H9 (cell line): ENCODE data around the gene DNAJC15. TPM values are rescaled to one million over a fixed set of nuclear protein-coding genes. Genes with fewer than 3 reads are reported as not detected.

ENCODE experiments used
- DNase-seq: peaks from one replicate; pipeline ENCODE4 v3.0.0-alpha.2; 2017
- H2AFZ ChIP-seq: one replicate; pipeline ENCODE4 v1.6.1; 2013; ENCODE audit warnings: mild to moderate bottlenecking, low read length, control low read depth, moderate library complexity
- H2AK5ac ChIP-seq: 2 replicates; pipeline ENCODE4 v1.6.1; 2013; ENCODE audit warnings: low read length, control low read depth, mixed read lengths; ENCODE audit not compliant: insufficient read length
- H2BK120ac ChIP-seq: one replicate; pipeline ENCODE4 v1.6.1; 2013; ENCODE audit warnings: low read depth, mild to moderate bottlenecking, low read length, control low read depth, inconsistent platforms; ENCODE audit not compliant: poor library complexity, severe bottlenecking
- H2BK12ac ChIP-seq: 2 replicates; pipeline ENCODE4 v1.6.1; 2013; ENCODE audit warnings: low read length, control low read depth, mixed read lengths, low read depth; ENCODE audit not compliant: insufficient read length
- H2BK15ac ChIP-seq: 2 replicates; pipeline ENCODE4 v1.6.1; 2013; ENCODE audit warnings: low read depth, low read length, control low read depth
- H2BK20ac ChIP-seq: one replicate; pipeline ENCODE4 v1.6.1; 2013; ENCODE audit warnings: low read depth, mild to moderate bottlenecking, low read length, control low read depth, inconsistent platforms; ENCODE audit not compliant: poor library complexity, severe bottlenecking
- H2BK5ac ChIP-seq: 2 replicates; pipeline ENCODE4 v1.6.1; 2013; ENCODE audit warnings: low read length, control low read depth, mixed read lengths; ENCODE audit not compliant: insufficient read length
- H3K14ac ChIP-seq: 2 replicates; pipeline ENCODE4 v1.6.1; 2013; ENCODE audit warnings: low read length, control low read depth; ENCODE audit not compliant: insufficient read depth
- H3K18ac ChIP-seq: 2 replicates; pipeline ENCODE4 v1.6.1; 2013; ENCODE audit warnings: low read depth, mild to moderate bottlenecking, mixed read lengths, low read length, control low read depth; ENCODE audit not compliant: insufficient read length
- H3K23ac ChIP-seq: 2 replicates; pipeline ENCODE4 v1.6.1; 2013; ENCODE audit warnings: low read length, control low read depth, mixed read lengths, low read depth; ENCODE audit not compliant: insufficient read length
- H3K23me2 ChIP-seq: 2 replicates; pipeline ENCODE4 v1.6.1; 2013; ENCODE audit warnings: low read depth, mild to moderate bottlenecking, mixed read lengths, low read length, control low read depth; ENCODE audit not compliant: insufficient read length, poor library complexity, severe bottlenecking
- H3K27ac ChIP-seq: 2 replicates; pipeline ENCODE4 v1.5.1; 2013; ENCODE audit warnings: low read length, control low read depth, mixed read lengths, low read depth; ENCODE audit not compliant: insufficient read length
- H3K27me3 ChIP-seq: 2 replicates; pipeline ENCODE4 v1.6.1; 2013; ENCODE audit warnings: low read length, control low read depth, inconsistent platforms; ENCODE audit not compliant: insufficient read depth
- H3K4ac ChIP-seq: 2 replicates; pipeline ENCODE4 v1.6.1; 2013; ENCODE audit warnings: low read depth, mild to moderate bottlenecking, control low read depth, inconsistent platforms, low read length, moderate library complexity
- H3K4me1 ChIP-seq: 2 replicates; pipeline ENCODE4 v1.6.1; 2013; ENCODE audit warnings: low read length, control low read depth, inconsistent platforms; ENCODE audit not compliant: insufficient read depth
- H3K4me2 ChIP-seq: 2 replicates; pipeline ENCODE4 v1.6.1; 2013; ENCODE audit warnings: low read length, control low read depth, mixed read lengths; ENCODE audit not compliant: insufficient read length, insufficient read depth
- H3K56ac ChIP-seq: 2 replicates; pipeline ENCODE4 v1.6.1; 2013; ENCODE audit warnings: low read depth, mild to moderate bottlenecking, mixed read lengths, low read length, control low read depth; ENCODE audit not compliant: insufficient read length
- H3K79me1 ChIP-seq: 2 replicates; pipeline ENCODE4 v1.6.1; 2013; ENCODE audit warnings: low read depth, mild to moderate bottlenecking, moderate library complexity, low read length, control low read depth, inconsistent platforms; ENCODE audit not compliant: insufficient read depth, poor library complexity, severe bottlenecking
- H3K79me2 ChIP-seq: 2 replicates; pipeline ENCODE4 v1.6.1; 2013; ENCODE audit warnings: low read length, control low read depth, inconsistent platforms; ENCODE audit not compliant: insufficient read depth
- H3K9ac ChIP-seq: 2 replicates; pipeline ENCODE4 v1.6.1; 2013; ENCODE audit warnings: low read length, control low read depth, mixed read lengths; ENCODE audit not compliant: insufficient read length; ENCODE audit errors: extremely low read depth
- H3K9me3 ChIP-seq: one replicate; pipeline ENCODE4 v1.6.1; 2013; ENCODE audit warnings: low read depth, low read length, inconsistent platforms; ENCODE audit not compliant: control insufficient read depth
- H3T11ph ChIP-seq: one replicate; pipeline ENCODE4 v1.6.1; 2013; ENCODE audit warnings: mild to moderate bottlenecking, low read length, control low read depth, inconsistent platforms
- H4K20me1 ChIP-seq: one replicate; pipeline ENCODE4 v1.6.1; 2013; ENCODE audit not compliant: control insufficient read depth, insufficient read length, insufficient read depth
- H4K5ac ChIP-seq: 2 replicates; pipeline ENCODE4 v1.6.1; 2013; ENCODE audit warnings: low read depth, mild to moderate bottlenecking, mixed read lengths, low read length, control low read depth; ENCODE audit not compliant: insufficient read length
- H4K8ac ChIP-seq: replicated peaks from 2 replicates; pipeline ENCODE4 v1.6.1; 2013; ENCODE audit warnings: low read length, control low read depth, mixed read lengths, low read depth; ENCODE audit not compliant: insufficient read length
- H4K91ac ChIP-seq: 2 replicates; pipeline ENCODE4 v1.6.1; 2013; ENCODE audit warnings: low read depth, mild to moderate bottlenecking, moderate library complexity, mixed read lengths, low read length, control low read depth; ENCODE audit not compliant: insufficient read length
- H3K27ac Mint-ChIP-seq, 3 experiments: 2 replicates in 2 of 3; 3 replicates in 1 of 3; pipeline ENCODE4 v1.8.0; 2020 to 2021; ENCODE audit warnings: mixed read lengths in 3 of 3, mild to moderate bottlenecking in 1 of 3, moderate library complexity in 1 of 3
- H3K27me3 Mint-ChIP-seq: 2 replicates; pipeline ENCODE4 v1.8.0; 2021; ENCODE audit warnings: low read depth, mild to moderate bottlenecking, moderate library complexity, mixed read lengths
- H3K36me3 Mint-ChIP-seq, 3 experiments: 2 replicates in 2 of 3; 3 replicates in 1 of 3; pipeline ENCODE4 v1.8.0; 2020 to 2021; ENCODE audit warnings: low read depth in 3 of 3, mixed read lengths in 3 of 3; ENCODE audit not compliant: insufficient read depth in 1 of 3
- H3K4me1 Mint-ChIP-seq, 2 experiments: 2 replicates each; pipeline ENCODE4 v1.8.0; 2020; ENCODE audit warnings: mixed read lengths in 2 of 2
- H3K4me3 Mint-ChIP-seq, 2 experiments: 2 replicates in 1 of 2; 3 replicates in 1 of 2; pipeline ENCODE4 v1.8.0; 2020 to 2021; ENCODE audit warnings: mild to moderate bottlenecking in 2 of 2, mixed read lengths in 2 of 2, moderate library complexity in 1 of 2
- H3K9me3 Mint-ChIP-seq, 2 experiments: 2 replicates in 1 of 2; 3 replicates in 1 of 2; pipeline ENCODE4 v1.8.0; 2020; ENCODE audit warnings: mild to moderate bottlenecking in 2 of 2, mixed read lengths in 2 of 2, moderate library complexity in 1 of 2
- WGBS: extraction: QIAGEN DNeasy Blood & Tissue Kit; methylation state at CpG from one replicate; pipeline ENCODE4 v1.1.7; 2013; ENCODE audit warnings: missing lambda C conversion rate, low lambda C conversion rate, mixed read lengths; ENCODE audit not compliant: insufficient read length; ENCODE audit errors: extremely low coverage; 5-methylcytosine and 5-hydroxymethylcytosine counted together
- total RNA-seq: library from RNA; stranded (reverse); gene quantifications from 2 replicates; pipeline ENCODE4 v1.2.1, GENCODE V29; 2021
- TF ChIP-seq, protein P1 (sequence below): fragments of 200-600 bp; sonication (generic); conservative IDR thresholded peaks from 3 replicates; pipeline ENCODE4 v1.8.0; 2021; ENCODE audit warnings: antibody characterized with exemption, mild to moderate bottlenecking

Gene DNAJC15
- total RNA-seq, 1 experiment from 2014 or later = 13.4 TPM

DNA sequence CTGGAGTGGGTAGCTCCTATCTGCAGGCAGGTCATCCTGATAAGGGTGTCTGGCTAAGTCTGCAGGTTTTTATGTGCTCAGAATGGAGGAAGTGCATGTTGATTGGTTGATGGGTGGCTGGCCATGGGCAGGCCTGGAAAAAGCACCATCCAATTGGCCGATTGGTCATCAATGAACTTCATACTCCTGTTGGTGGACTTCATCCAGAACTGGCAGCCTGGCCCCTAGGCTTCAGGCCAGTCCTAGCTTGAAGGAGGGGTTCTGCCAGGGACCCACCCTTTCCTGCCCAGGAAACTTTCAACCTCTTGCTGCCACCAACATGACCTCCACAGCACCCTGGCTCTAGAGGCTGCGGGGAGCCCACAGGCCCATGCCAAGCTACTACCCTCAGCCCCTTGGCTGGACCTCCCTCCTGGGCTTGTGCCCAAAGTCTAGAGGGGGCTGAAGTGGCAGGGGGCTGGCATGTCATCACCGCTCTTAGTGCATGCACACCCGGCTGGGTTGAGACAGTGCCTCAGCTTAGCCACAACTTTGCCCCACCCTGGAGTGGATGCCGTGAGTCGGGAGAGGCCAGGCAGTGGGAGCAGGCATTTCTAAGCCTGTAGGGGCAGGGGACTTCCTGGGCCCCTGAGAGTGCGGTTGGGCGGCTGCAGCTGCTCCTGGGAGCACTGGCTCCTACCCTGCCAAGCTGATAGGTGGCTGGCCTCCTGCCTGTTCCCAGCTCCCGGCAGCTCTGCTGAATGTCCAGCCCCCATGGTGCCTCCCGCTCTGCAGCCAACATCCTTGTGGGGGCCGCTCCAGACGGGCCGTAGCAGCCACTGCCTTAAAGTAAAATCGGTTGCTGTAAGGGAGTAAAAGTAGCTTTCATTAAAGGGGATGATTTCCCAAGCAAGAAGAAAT, 13.2 kb downstream of the DNAJC15 start:
- WGBS = no CpG with 5 or more reads among the region's 14 CpGs
- H4K8ac ChIP-seq = no peak overlapping the region
- H3K27ac ChIP-seq = no peak overlapping the region
- H3K14ac ChIP-seq = no peak overlapping the region
- no peak overlapping the region for H3K4me2 ChIP-seq
- H3K18ac ChIP-seq = no peak overlapping the region
- no peak overlapping the region for H2BK15ac ChIP-seq
- no peak overlapping the region for H4K91ac ChIP-seq
- no peaks in the 10 kb centered on the region; the same call in 1 of the 2 replicates for H3K4me1 ChIP-seq
- no peak overlapping the region for H2BK20ac ChIP-seq
- H2BK120ac ChIP-seq = no peak overlapping the region
- H2BK5ac ChIP-seq = no peak overlapping the region
- DNase-seq = peak; percentile 33
- no peaks in the 10 kb centered on the region for H4K20me1 ChIP-seq
- H3K9me3 ChIP-seq = no peaks in the 10 kb centered on the region
- H2BK12ac ChIP-seq = no peak overlapping the region
- no peaks in the 10 kb centered on the region; the same call in 1 of the 2 replicates for H3K27me3 Mint-ChIP-seq
- H2AFZ ChIP-seq = no peak overlapping the region
- no peak overlapping the region for H2AK5ac ChIP-seq
- no peak overlapping the region for H4K5ac ChIP-seq
- no peak overlapping the region for H3K23ac ChIP-seq
- H3K4me1 Mint-ChIP-seq = peaks cover 28 to 32% of the 10 kb centered on the region in 2 experiments
- no peak overlapping the region for H3T11ph ChIP-seq
- no peak overlapping the region for H3K9ac ChIP-seq
- TF ChIP-seq, protein P1, sequence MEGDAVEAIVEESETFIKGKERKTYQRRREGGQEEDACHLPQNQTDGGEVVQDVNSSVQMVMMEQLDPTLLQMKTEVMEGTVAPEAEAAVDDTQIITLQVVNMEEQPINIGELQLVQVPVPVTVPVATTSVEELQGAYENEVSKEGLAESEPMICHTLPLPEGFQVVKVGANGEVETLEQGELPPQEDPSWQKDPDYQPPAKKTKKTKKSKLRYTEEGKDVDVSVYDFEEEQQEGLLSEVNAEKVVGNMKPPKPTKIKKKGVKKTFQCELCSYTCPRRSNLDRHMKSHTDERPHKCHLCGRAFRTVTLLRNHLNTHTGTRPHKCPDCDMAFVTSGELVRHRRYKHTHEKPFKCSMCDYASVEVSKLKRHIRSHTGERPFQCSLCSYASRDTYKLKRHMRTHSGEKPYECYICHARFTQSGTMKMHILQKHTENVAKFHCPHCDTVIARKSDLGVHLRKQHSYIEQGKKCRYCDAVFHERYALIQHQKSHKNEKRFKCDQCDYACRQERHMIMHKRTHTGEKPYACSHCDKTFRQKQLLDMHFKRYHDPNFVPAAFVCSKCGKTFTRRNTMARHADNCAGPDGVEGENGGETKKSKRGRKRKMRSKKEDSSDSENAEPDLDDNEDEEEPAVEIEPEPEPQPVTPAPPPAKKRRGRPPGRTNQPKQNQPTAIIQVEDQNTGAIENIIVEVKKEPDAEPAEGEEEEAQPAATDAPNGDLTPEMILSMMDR = no peak
- H3K79me1 ChIP-seq = no peaks in the 10 kb centered on the region
- no peak overlapping the region for H3K4ac ChIP-seq
- H3K79me2 ChIP-seq = no peaks in the 10 kb centered on the region; the same call in 1 of the 2 replicates
- no peak overlapping the region for H3K4me3 Mint-ChIP-seq
- no peaks in the 10 kb centered on the region for H3K27me3 ChIP-seq
- no peak overlapping the region for H3K56ac ChIP-seq
- H3K9me3 Mint-ChIP-seq = no peaks in the 10 kb centered on the region; a peak in 3 of 5 replicates
- H3K27ac Mint-ChIP-seq = no peak overlapping the region; a peak in 1 of 7 replicates
- H3K23me2 ChIP-seq = no peaks in the 10 kb centered on the region
- H3K36me3 Mint-ChIP-seq = peaks cover 9 to 46% (median 17%) of the 10 kb centered on the region in 3 experiments
